ENCODE measurements around the gene PRKAB1. TPM values are rescaled to one million over a fixed set of nuclear protein-coding genes. Genes with fewer than 3 reads are reported as not detected.

The PRKAB1 gene
- total RNA-seq, 2 experiments from 2014 or later, result 18.6 to 24.2 TPM

DNA sequence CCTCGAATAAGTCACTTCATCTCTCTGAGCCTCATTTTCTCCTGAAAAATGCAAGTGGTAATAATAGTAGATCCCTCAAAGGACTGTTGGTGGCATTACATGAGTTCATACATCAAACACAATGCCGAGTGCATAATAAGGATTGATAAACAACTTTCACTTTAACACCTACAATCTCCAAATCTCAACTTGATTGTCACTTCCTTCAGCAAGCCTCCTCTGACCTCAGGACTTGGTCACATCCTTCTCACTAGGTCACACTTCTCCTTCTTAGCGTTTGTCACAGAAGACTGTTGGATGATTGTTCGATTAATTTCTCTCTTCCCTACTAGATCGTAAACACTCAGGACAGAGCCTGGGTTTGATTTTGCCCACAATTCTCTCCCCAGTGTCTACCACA is 7.9 kb upstream of the PRKAB1 start:
- TF ChIP-seq, protein P1, sequence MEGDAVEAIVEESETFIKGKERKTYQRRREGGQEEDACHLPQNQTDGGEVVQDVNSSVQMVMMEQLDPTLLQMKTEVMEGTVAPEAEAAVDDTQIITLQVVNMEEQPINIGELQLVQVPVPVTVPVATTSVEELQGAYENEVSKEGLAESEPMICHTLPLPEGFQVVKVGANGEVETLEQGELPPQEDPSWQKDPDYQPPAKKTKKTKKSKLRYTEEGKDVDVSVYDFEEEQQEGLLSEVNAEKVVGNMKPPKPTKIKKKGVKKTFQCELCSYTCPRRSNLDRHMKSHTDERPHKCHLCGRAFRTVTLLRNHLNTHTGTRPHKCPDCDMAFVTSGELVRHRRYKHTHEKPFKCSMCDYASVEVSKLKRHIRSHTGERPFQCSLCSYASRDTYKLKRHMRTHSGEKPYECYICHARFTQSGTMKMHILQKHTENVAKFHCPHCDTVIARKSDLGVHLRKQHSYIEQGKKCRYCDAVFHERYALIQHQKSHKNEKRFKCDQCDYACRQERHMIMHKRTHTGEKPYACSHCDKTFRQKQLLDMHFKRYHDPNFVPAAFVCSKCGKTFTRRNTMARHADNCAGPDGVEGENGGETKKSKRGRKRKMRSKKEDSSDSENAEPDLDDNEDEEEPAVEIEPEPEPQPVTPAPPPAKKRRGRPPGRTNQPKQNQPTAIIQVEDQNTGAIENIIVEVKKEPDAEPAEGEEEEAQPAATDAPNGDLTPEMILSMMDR (IDR thresholded peaks at IDR 0.05), result no peak
- intact Hi-C loops (cut with DNase I, micrococcal nuclease), result loop anchor here in 1 of 2 experiments (10.0 kb wide), 2 partner anchors 215 to 1285 kb away; partner anchors contain the start of genes CIT, SUDS3 and TAOK3
- Mint-ChIP-seq H3K27ac (no peak overlapping the region), H3K27me3 (no peaks in the 10 kb centered on the region), H3K36me3 (ENCODE audit: low read depth) (no peaks in the 10 kb centered on the region), H3K4me3 (no peak overlapping the region), H3K4me1 (ENCODE audit: low read depth) (peaks cover 5% of the 10 kb centered on the region), H3K9me3 (no peaks in the 10 kb centered on the region)
- ChIA-PET CTCF (interaction anchor here (2.3 kb wide), 1 partner anchor 8 kb away, joined by 9 read pairs; the partner anchor contains the start of gene PRKAB1), POLR2A (no interaction called here)
- DNase-seq (peak in 3 of 14 experiments; percentile 29 to 45 (median 39)), ATAC-seq (ENCODE audit: poor library complexity) (no peak)
- Histone ChIP-seq H3K27ac (ENCODE audit: low read depth in 1 of 2, low read length in 2 of 2) (no peak overlapping the region), H3K4me1 (ENCODE audit: insufficient read depth, low read length) (no peaks in the 10 kb centered on the region), H3K9me3 (ENCODE audit: control insufficient read depth in 1 of 2, insufficient read depth in 1 of 2, low read length in 2 of 2) (no peaks in the 10 kb centered on the region), H3K4me3 (ENCODE audit: low read length) (no peak overlapping the region), H3K36me3 (ENCODE audit: insufficient read depth, low read length) (no peaks in the 10 kb centered on the region), H3K27me3 (ENCODE audit: control insufficient read depth in 1 of 2, insufficient read depth in 2 of 2, low read length in 2 of 2) (no peaks in the 10 kb centered on the region)

DNA sequence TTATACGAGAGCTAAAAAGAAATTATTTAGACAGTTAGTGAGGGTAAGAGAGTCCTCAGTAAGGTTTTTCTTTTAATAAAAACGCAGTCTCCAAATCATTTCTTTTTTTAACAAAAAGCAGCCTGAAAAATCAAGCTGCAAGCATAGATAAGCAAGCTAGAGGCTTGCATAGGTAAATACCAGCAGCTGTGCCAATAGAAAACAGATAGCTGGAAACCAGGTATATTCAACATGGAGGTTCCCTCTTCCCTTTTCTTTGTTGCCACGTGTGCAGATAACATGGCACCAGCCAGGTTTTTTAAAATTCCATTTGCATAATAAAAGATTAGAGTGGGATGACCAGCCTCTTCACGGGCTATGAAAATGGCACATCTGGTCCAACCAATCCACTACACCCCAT is 6.1 kb upstream of the PRKAB1 start:
- intact Hi-C loops (cut with DNase I, micrococcal nuclease), result loop anchor here in 1 of 2 experiments (10.0 kb wide), 2 partner anchors 213 to 1287 kb away; partner anchors contain the start of genes CIT, SUDS3 and TAOK3
- Histone ChIP-seq H3K36me3 (ENCODE audit: insufficient read depth, low read length) (no peaks in the 10 kb centered on the region), H3K4me1 (ENCODE audit: insufficient read depth, low read length) (peaks cover 9% of the 10 kb centered on the region), H3K27me3 (ENCODE audit: control insufficient read depth in 1 of 2, insufficient read depth in 2 of 2, low read length in 2 of 2) (no peaks in the 10 kb centered on the region), H3K9me3 (ENCODE audit: control insufficient read depth in 1 of 2, insufficient read depth in 1 of 2, low read length in 2 of 2) (no peaks in the 10 kb centered on the region), H3K27ac (ENCODE audit: low read depth in 1 of 2, low read length in 2 of 2) (no peak overlapping the region), H3K4me3 (ENCODE audit: low read length) (no peak overlapping the region)
- ChIA-PET POLR2A (no interaction called here), CTCF (no interaction called here)
- DNase-seq (no peak), ATAC-seq (ENCODE audit: poor library complexity) (no peak)
- no peaks in the 10 kb centered on the region for H3K27me3 Mint-ChIP-seq
- no peak overlapping the region for H3K4me3 Mint-ChIP-seq
- peaks cover 18% of the 10 kb centered on the region for H3K4me1 Mint-ChIP-seq (ENCODE audit: low read depth)
- H3K36me3 Mint-ChIP-seq (ENCODE audit: low read depth), result no peaks in the 10 kb centered on the region
- TF ChIP-seq, protein P1 (IDR thresholded peaks at IDR 0.05), result no peak
- H3K9me3 Mint-ChIP-seq, result no peaks in the 10 kb centered on the region
- H3K27ac Mint-ChIP-seq, result no peak overlapping the region

DNA sequence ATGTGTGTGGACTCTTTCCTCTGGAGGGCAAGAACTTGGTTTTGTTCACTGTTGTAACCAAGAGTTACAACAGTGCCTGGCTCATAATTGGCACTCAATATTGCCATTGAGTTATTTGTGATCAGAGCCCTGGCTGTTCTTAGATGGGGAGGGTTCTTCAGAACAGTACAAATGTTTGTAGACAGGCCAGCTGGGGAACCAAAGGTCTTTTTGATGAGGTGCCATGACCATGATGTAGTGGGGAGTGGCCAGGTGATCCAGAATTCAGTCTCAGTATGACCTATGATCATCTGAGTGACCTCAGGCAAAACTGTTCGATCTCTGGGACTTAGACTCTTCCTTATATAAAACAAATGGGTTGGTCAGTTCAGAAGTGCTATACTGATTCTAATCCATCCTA is 3.3 kb upstream of the PRKAB1 start:
- Histone ChIP-seq H3K9me3 (ENCODE audit: control insufficient read depth in 1 of 2, insufficient read depth in 1 of 2, low read length in 2 of 2) (no peaks in the 10 kb centered on the region), H3K4me1 (ENCODE audit: insufficient read depth, low read length) (peaks cover 18% of the 10 kb centered on the region), H3K4me3 (ENCODE audit: low read length) (no peak overlapping the region), H3K36me3 (ENCODE audit: insufficient read depth, low read length) (no peaks in the 10 kb centered on the region), H3K27ac (ENCODE audit: low read depth in 1 of 2, low read length in 2 of 2) (no peak overlapping the region), H3K27me3 (ENCODE audit: control insufficient read depth in 1 of 2, insufficient read depth in 2 of 2, low read length in 2 of 2) (no peaks in the 10 kb centered on the region)
- H3K4me3 Mint-ChIP-seq, result no peak overlapping the region
- peaks cover 5% of the 10 kb centered on the region for H3K36me3 Mint-ChIP-seq (ENCODE audit: low read depth)
- ChIA-PET CTCF (no interaction called here), POLR2A (no interaction called here)
- no peak for ATAC-seq (ENCODE audit: poor library complexity)
- H3K27me3 Mint-ChIP-seq, result no peaks in the 10 kb centered on the region
- intact Hi-C loops (cut with DNase I, micrococcal nuclease), result loop anchor here in 1 of 2 experiments (5.0 to 10.0 kb wide), 3 partner anchors 210 to 1290 kb away; partner anchors contain the start of genes CIT, SUDS3 and TAOK3
- H3K9me3 Mint-ChIP-seq, result no peaks in the 10 kb centered on the region
- no peak overlapping the region for H3K27ac Mint-ChIP-seq
- DNase-seq, result no peak
- peaks cover 34% of the 10 kb centered on the region for H3K4me1 Mint-ChIP-seq (ENCODE audit: low read depth)
- TF ChIP-seq, protein P1 (IDR thresholded peaks at IDR 0.05), result no peak

Data from CD4-positive, alpha-beta T cell (primary cell).